Body of pancreas (tissue), 4 donors: ENCODE data around the gene HS1BP3.

Experiments used
- CTCF ChIP-seq, 7 experiments: fragments of 450-650 bp in 4 of 7; fragments of 200-600 bp in 3 of 7; sonication (generic) in 3 of 7; IDR thresholded peaks; one replicate each; pipeline ENCODE4 v1.5.1; 2016 to 2019; ENCODE audit warnings: antibody characterized with exemption in 7 of 7
- POLR2A ChIP-seq, 3 donors: fragments of 450-650 bp; IDR thresholded peaks; one replicate each; pipeline ENCODE4 v1.6.1; 2016; ENCODE audit warnings: antibody characterized with exemption in 3 of 3, mild to moderate bottlenecking in 2 of 3

GRCh38 chr2:20606198-20606597 lies 44.7 kb downstream of the HS1BP3 start:
- TF ChIP-seq CTCF (IDR thresholded peaks at IDR 0.05), result no peak
- no peak for TF ChIP-seq POLR2A (IDR thresholded peaks at IDR 0.05)
